Measurements from ENCODE around the gene ZBTB42. TPM values are rescaled to one million over a fixed set of nuclear protein-coding genes. Genes with fewer than 3 reads are reported as not detected.

ZBTB42 gene
- total and polyA plus RNA-seq, 4 experiments from 2014 or later, result 2.0 to 12.3 (median 6.9) TPM

DNA sequence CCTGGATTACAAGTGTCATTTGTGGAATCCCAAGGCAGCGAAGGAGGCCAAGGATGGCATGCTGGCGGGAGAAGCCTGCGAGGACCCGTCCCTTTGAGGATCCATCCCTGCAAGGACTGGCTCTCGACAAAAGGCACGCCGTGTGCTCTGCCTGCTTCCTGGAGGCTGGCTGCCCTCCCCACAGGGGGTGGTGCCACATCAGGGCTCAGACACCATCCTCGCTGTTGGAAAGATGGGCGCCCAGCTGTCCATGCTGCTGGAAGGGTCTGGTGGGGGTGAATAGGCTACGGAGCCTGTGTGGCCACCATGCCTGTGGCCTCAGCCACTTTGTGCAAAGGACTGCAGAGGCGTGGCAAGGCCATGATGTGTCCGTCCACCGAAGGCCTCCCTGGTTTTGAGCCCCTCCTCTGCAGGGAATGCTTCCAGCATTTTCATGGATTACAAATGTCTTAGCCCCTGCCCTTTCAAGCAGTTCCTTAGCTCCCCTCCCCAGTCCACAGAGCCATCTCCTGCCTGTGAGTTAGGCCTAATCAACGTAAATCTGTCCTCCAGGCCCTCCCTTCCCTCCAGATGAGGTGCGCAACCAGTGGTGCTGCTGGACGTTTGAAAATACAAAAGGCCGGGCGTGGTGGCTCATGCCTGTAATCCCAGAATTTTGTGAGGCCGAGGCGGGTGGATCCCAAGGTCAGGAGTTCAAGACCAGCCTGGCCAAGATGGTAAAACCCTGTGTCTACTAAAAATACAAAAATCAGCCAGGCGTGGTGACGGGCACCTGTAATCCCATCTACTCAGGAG lies 22.1 kb downstream of the ZBTB42 start:
- H3K36me3 ChIP-seq (ENCODE audit: insufficient read depth, low read length), result no peaks in the 10 kb centered on the region
- H3K9me3 ChIP-seq (ENCODE audit: control insufficient read depth in 1 of 2, low read length in 2 of 2), result no peaks in the 10 kb centered on the region
- H3K27ac Mint-ChIP-seq, result no peak overlapping the region
- H3K27me3 ChIP-seq (ENCODE audit: insufficient read depth, low read length), result no peaks in the 10 kb centered on the region
- intact Hi-C loops (cut with micrococcal nuclease), result no loop called here
- H3K4me3 Mint-ChIP-seq, result no peak overlapping the region
- no peak overlapping the region for H3K4me3 ChIP-seq (ENCODE audit: low read length in 2 of 2)
- H3K27me3 Mint-ChIP-seq, result peaks cover 2 to 7% of the 10 kb centered on the region in 2 donors
- ChIA-PET CTCF (ENCODE audit: partially characterized antibody) (no interaction called here), POLR2A (ENCODE audit: partially characterized antibody) (interaction anchor here (1.1 kb wide), 1 partner anchor 22 kb away, joined by 3 read pairs; the partner anchor contains the start of gene ZBTB42)
- H3K27ac ChIP-seq (ENCODE audit: low read depth, low read length), result no peak overlapping the region
- peaks cover 20% of the 10 kb centered on the region for H3K4me1 ChIP-seq (ENCODE audit: insufficient read depth, low read length)
- peaks cover 14 to 35% (median 24%) of the 10 kb centered on the region in 4 donors for H3K4me1 Mint-ChIP-seq
- H3K9me3 Mint-ChIP-seq, result peaks cover 0 to 5% (median 0%) of the 10 kb centered on the region in 8 donors
- DNase-seq, result no peak
- peaks cover 0 to 3% of the 10 kb centered on the region in 2 donors for H3K36me3 Mint-ChIP-seq

GRCh38 chr14:104824353-104824997 lies 23.6 kb downstream of the ZBTB42 start:
- Histone ChIP-seq H3K4me1 (ENCODE audit: insufficient read depth, low read length) (peaks cover 21% of the 10 kb centered on the region), H3K27ac (ENCODE audit: low read depth, low read length) (no peak overlapping the region), H3K9me3 (ENCODE audit: control insufficient read depth in 1 of 2, low read length in 2 of 2) (no peaks in the 10 kb centered on the region), H3K4me3 (ENCODE audit: low read length in 2 of 2) (no peak overlapping the region), H3K36me3 (ENCODE audit: insufficient read depth, low read length) (no peaks in the 10 kb centered on the region), H3K27me3 (ENCODE audit: insufficient read depth, low read length) (no peaks in the 10 kb centered on the region)
- H3K4me1 Mint-ChIP-seq, result peaks cover 14 to 32% (median 24%) of the 10 kb centered on the region in 4 donors
- H3K27me3 Mint-ChIP-seq, result peaks cover 2 to 7% of the 10 kb centered on the region in 2 donors
- DNase-seq, result no peak
- ChIA-PET CTCF (ENCODE audit: partially characterized antibody) (interaction anchor here (2.8 to 4.6 kb wide), 2 partner anchors 57 to 73 kb away, joined by 17 to 144 read pairs; partner anchors contain the start of gene SIVA1), POLR2A (ENCODE audit: partially characterized antibody) (interaction anchor here (2.8 to 4.2 kb wide), 2 partner anchors 24 to 72 kb away, joined by 13 to 25 read pairs; partner anchors contain the start of genes SIVA1 and ZBTB42)
- peaks cover 0 to 3% of the 10 kb centered on the region in 2 donors for H3K36me3 Mint-ChIP-seq
- H3K4me3 Mint-ChIP-seq, result peak overlapping the region; percentile 66 to 94 (median 85)
- peak overlapping the region in 4 of 7 donors; percentile 4 to 92 (median 53) for H3K27ac Mint-ChIP-seq
- peaks cover 0 to 5% (median 0%) of the 10 kb centered on the region in 8 donors for H3K9me3 Mint-ChIP-seq
- intact Hi-C loops (cut with micrococcal nuclease), result no loop called here

DNA sequence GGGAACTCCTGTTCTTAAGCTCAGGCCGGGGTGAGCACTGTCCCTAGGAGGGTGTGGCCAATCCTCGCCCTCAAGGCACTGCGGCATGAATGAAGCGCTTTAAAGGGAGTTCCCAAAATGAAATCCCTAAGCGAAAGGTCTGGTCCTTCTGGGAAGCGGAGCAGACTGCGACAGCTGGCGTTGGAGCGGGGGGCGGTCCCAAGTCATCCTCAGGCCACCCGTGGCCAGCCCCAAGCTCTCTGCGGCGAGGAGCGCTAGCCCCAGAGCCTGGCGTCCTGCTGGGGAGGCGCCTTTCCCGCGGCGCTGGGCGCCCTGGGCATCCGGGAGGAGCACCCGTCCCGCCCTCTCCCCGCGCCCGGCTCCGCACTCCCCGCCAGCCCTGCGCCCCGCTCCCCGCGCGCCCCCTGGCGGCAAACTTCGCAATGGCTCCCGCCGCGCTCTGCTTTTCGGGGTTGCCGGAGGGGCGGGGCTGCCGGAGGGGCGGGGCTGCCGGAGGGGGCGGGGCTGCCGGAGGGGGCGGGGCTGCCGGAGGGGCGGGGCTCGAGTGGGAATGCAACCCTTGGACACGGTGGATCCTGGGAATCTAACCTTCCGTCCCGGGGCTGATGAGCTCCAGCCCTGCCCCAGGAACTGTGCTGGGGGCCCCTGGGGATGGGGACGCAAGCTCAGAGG lies 25.4 kb downstream of the ZBTB42 start:
- peak overlapping the region in 4 of 7 donors; percentile 29 to 92 (median 63) for H3K27ac Mint-ChIP-seq
- Histone ChIP-seq H3K4me3 (ENCODE audit: low read length in 2 of 2) (peak overlapping the region; percentile 61 to 70), H3K4me1 (ENCODE audit: insufficient read depth, low read length) (peaks cover 21% of the 10 kb centered on the region), H3K9me3 (ENCODE audit: control insufficient read depth in 1 of 2, low read length in 2 of 2) (no peaks in the 10 kb centered on the region), H3K27me3 (ENCODE audit: insufficient read depth, low read length) (no peaks in the 10 kb centered on the region), H3K27ac (ENCODE audit: low read depth, low read length) (peak overlapping the region; percentile 14), H3K36me3 (ENCODE audit: insufficient read depth, low read length) (no peaks in the 10 kb centered on the region)
- ChIA-PET CTCF (ENCODE audit: partially characterized antibody) (interaction anchor here (0.8 to 4.6 kb wide), 15 partner anchors 13 to 161 kb away, joined by 3 to 144 read pairs (median 3); partner anchors contain the start of genes SIVA1 and ZBTB42), POLR2A (ENCODE audit: partially characterized antibody) (interaction anchor here (1.0 to 4.2 kb wide), 9 partner anchors 25 to 74 kb away, joined by 3 to 30 read pairs (median 7); partner anchors contain the start of genes SIVA1 and ZBTB42)
- intact Hi-C loops (cut with micrococcal nuclease), result loop anchor here (1.0 to 2.0 kb wide), 3 partner anchors 26 to 58 kb away; partner anchors contain the start of gene CEP170B
- peaks cover 0 to 5% (median 0%) of the 10 kb centered on the region in 8 donors for H3K9me3 Mint-ChIP-seq
- DNase-seq, result peak; percentile 88 to 97 (median 90)
- H3K4me3 Mint-ChIP-seq, result peak overlapping the region; percentile 66 to 93 (median 86)
- H3K4me1 Mint-ChIP-seq, result peaks cover 14 to 32% (median 24%) of the 10 kb centered on the region in 4 donors
- peaks cover 2 to 7% of the 10 kb centered on the region in 2 donors for H3K27me3 Mint-ChIP-seq
- H3K36me3 Mint-ChIP-seq, result peaks cover 0 to 3% of the 10 kb centered on the region in 2 donors

DNA sequence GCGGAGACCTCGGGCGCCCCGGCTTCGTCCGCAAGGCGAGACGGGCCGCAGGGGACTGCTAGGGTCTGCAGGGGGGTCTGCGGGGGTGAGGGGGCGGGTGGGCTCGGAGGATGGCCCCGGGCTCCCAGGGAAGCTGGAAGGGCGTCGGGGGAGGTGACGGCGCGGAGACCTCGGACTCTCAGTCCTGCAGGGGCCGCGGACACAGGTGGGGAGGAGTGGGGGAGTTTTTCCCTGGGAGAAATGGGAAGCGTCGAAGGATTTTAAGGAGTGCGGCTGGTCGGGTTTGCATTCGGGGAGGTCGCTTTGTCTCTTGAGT lies 25.9 kb downstream of the ZBTB42 start:
- peaks cover 0 to 3% of the 10 kb centered on the region in 2 donors for H3K36me3 Mint-ChIP-seq
- ChIA-PET POLR2A (ENCODE audit: partially characterized antibody) (interaction anchor here (1.0 to 4.2 kb wide), 7 partner anchors 26 to 74 kb away, joined by 3 to 30 read pairs (median 7); partner anchors contain the start of genes SIVA1 and ZBTB42), CTCF (ENCODE audit: partially characterized antibody) (interaction anchor here (1.1 to 4.6 kb wide), 7 partner anchors 26 to 161 kb away, joined by 3 to 144 read pairs (median 5); partner anchors contain the start of genes SIVA1 and ZBTB42)
- peaks cover 14 to 32% (median 24%) of the 10 kb centered on the region in 4 donors for H3K4me1 Mint-ChIP-seq
- H3K4me1 ChIP-seq (ENCODE audit: insufficient read depth, low read length), result peaks cover 21% of the 10 kb centered on the region
- H3K9me3 Mint-ChIP-seq, result peaks cover 0 to 5% (median 0%) of the 10 kb centered on the region in 8 donors
- intact Hi-C loops (cut with micrococcal nuclease), result loop anchor here (1.0 to 2.0 kb wide), 3 partner anchors 27 to 59 kb away; partner anchors contain the start of gene CEP170B
- peak overlapping the region in 1 of 2 donors; percentile 52 for H3K4me3 ChIP-seq (ENCODE audit: low read length in 2 of 2)
- peak in 3 of 5 donors; percentile 6 to 13 (median 9) for DNase-seq
- H3K27ac Mint-ChIP-seq, result peak overlapping the region in 5 of 7 donors; percentile 12 to 87 (median 57)
- no peaks in the 10 kb centered on the region for H3K9me3 ChIP-seq (ENCODE audit: control insufficient read depth in 1 of 2, low read length in 2 of 2)
- H3K27me3 Mint-ChIP-seq, result peaks cover 2 to 7% of the 10 kb centered on the region in 2 donors
- H3K27ac ChIP-seq (ENCODE audit: low read depth, low read length), result no peak overlapping the region
- no peaks in the 10 kb centered on the region for H3K36me3 ChIP-seq (ENCODE audit: insufficient read depth, low read length)
- no peaks in the 10 kb centered on the region for H3K27me3 ChIP-seq (ENCODE audit: insufficient read depth, low read length)
- H3K4me3 Mint-ChIP-seq, result peak overlapping the region; percentile 79 to 88 (median 82)

DNA sequence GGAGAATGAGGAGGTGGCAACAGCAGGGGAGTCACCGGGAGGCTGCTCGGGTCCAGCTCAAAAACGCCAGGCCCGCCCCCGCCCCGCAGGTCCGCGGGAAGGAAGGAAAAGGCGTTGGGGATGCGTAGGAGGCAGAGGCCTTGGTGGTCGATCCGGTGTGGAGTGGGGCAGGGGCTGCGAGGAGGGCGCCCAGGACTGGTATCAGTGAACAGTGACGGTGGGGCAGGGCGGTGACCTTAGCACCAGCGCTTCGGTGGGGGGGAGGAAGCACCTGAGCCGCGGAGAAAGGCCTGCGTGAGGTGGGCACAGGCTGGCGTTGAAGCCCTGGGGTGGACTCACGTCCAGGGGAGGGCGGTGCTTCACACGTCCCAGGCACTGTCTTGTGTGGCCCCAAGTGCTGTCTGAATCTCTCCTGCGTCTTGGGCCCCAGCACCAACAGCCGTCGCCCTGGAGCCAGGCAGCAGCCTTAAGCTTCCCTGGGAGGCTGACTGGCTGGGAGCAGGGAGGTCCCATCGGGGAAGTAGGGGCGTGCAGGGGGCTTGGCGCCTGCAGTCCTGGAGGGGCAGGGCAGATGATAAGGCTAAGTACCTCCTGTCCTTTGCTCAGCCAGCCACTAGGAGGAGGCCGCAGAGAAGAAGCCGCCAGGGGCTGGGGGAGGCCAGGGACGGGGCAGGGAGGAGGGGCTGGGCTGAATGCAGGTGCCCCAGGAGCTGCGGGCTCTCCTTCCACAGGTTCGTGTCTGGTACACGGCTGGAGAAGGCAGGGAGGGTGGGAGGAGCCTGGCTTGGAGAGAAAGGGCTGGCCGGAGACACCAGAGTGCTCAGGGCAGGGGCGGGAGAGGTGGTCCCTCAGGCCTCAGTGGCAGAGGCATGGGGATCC lies 26.5 kb downstream of the ZBTB42 start:
- Histone ChIP-seq H3K9me3 (ENCODE audit: control insufficient read depth in 1 of 2, low read length in 2 of 2) (no peaks in the 10 kb centered on the region), H3K4me1 (ENCODE audit: insufficient read depth, low read length) (peaks cover 21% of the 10 kb centered on the region), H3K27ac (ENCODE audit: low read depth, low read length) (no peak overlapping the region), H3K27me3 (ENCODE audit: insufficient read depth, low read length) (no peaks in the 10 kb centered on the region), H3K4me3 (ENCODE audit: low read length in 2 of 2) (peak overlapping the region in 1 of 2 donors; percentile 52), H3K36me3 (ENCODE audit: insufficient read depth, low read length) (no peaks in the 10 kb centered on the region)
- peaks cover 0 to 3% of the 10 kb centered on the region in 2 donors for H3K36me3 Mint-ChIP-seq
- H3K27ac Mint-ChIP-seq, result peak overlapping the region in 5 of 7 donors; percentile 12 to 89 (median 68)
- intact Hi-C loops (cut with micrococcal nuclease), result loop anchor here (2.0 kb wide), 1 partner anchor 37 kb away; the partner anchor contains the start of gene CEP170B
- H3K4me3 Mint-ChIP-seq, result peak overlapping the region; percentile 79 to 88 (median 82)
- peaks cover 2 to 7% of the 10 kb centered on the region in 2 donors for H3K27me3 Mint-ChIP-seq
- H3K9me3 Mint-ChIP-seq, result peaks cover 0 to 5% (median 0%) of the 10 kb centered on the region in 8 donors
- peaks cover 14 to 32% (median 24%) of the 10 kb centered on the region in 4 donors for H3K4me1 Mint-ChIP-seq
- peak; percentile 56 to 74 (median 60) for DNase-seq
- ChIA-PET CTCF (ENCODE audit: partially characterized antibody) (interaction anchor here (1.1 to 4.6 kb wide), 6 partner anchors 27 to 76 kb away, joined by 3 to 144 read pairs (median 9); partner anchors contain the start of genes SIVA1 and ZBTB42), POLR2A (ENCODE audit: partially characterized antibody) (interaction anchor here (1.1 to 4.2 kb wide), 4 partner anchors 27 to 75 kb away, joined by 4 to 30 read pairs (median 19); partner anchors contain the start of genes SIVA1 and ZBTB42)
